GM06990 (cell line): ENCODE measurements around the gene GNG11.
"Not testable (repeated sequence)": the region's sequence is repeated elsewhere in the genome, so short reads cannot be mapped to it uniquely, and the experiment has no call there.

Source experiments
- DNase-seq: peaks from one replicate; pipeline ENCODE4 v3.0.0-alpha.2; 2011; ENCODE audit not compliant: insufficient read length; ENCODE audit errors: extremely low read depth
- H3K27me3 ChIP-seq: replicated peaks from 2 replicates; pipeline ENCODE4 v1.6.0; 2011; ENCODE audit warnings: low read length; ENCODE audit not compliant: control insufficient read depth, insufficient read depth
- H3K36me3 ChIP-seq: 2 replicates; pipeline ENCODE4 v1.5.1; 2011; ENCODE audit warnings: low read length; ENCODE audit not compliant: control insufficient read depth, insufficient read depth
- H3K4me3 ChIP-seq: replicated peaks from 2 replicates; pipeline ENCODE4 v1.5.1; 2011; ENCODE audit warnings: low read depth, mild to moderate bottlenecking, control low read depth, low read length
- TF ChIP-seq, protein P1 (sequence below): IDR thresholded peaks from 2 replicates; pipeline ENCODE4 v1.5.1; 2011; ENCODE audit warnings: low read length, control low read depth, mild to moderate bottlenecking, inconsistent platforms; ENCODE audit not compliant: insufficient read depth, poor library complexity, severe bottlenecking

GNG11 gene

DNA sequence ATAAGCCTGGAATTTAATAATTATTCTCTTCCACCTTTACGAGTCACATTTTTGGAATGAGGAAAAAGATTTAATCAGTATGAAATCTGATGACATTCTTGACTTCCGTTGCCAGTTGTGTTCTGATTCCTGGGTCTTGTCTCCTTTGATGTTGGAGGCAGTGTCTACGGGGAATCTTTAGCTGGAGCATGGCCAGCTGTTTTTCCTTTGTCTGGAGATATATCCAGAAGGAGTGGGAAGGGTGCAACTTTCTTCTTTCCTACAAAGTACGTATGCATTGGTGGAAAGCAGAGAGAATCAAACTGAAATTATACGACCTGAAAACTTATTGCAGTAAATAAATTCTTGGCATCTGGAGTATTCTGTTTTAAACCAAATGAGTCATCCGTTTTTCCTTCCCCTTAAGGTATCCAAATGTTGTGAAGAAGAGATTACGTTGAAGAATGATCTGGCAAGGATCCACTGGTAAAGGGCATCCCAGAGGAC lies 6.9 kb upstream of the GNG11 start:
- DNase-seq, result no peak
- H3K27me3 ChIP-seq, result no peaks in the 10 kb centered on the region
- H3K36me3 ChIP-seq, result no peaks in the 10 kb centered on the region
- H3K4me3 ChIP-seq, result no peak overlapping the region
- TF ChIP-seq, protein P1, sequence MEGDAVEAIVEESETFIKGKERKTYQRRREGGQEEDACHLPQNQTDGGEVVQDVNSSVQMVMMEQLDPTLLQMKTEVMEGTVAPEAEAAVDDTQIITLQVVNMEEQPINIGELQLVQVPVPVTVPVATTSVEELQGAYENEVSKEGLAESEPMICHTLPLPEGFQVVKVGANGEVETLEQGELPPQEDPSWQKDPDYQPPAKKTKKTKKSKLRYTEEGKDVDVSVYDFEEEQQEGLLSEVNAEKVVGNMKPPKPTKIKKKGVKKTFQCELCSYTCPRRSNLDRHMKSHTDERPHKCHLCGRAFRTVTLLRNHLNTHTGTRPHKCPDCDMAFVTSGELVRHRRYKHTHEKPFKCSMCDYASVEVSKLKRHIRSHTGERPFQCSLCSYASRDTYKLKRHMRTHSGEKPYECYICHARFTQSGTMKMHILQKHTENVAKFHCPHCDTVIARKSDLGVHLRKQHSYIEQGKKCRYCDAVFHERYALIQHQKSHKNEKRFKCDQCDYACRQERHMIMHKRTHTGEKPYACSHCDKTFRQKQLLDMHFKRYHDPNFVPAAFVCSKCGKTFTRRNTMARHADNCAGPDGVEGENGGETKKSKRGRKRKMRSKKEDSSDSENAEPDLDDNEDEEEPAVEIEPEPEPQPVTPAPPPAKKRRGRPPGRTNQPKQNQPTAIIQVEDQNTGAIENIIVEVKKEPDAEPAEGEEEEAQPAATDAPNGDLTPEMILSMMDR, result no peak

DNA sequence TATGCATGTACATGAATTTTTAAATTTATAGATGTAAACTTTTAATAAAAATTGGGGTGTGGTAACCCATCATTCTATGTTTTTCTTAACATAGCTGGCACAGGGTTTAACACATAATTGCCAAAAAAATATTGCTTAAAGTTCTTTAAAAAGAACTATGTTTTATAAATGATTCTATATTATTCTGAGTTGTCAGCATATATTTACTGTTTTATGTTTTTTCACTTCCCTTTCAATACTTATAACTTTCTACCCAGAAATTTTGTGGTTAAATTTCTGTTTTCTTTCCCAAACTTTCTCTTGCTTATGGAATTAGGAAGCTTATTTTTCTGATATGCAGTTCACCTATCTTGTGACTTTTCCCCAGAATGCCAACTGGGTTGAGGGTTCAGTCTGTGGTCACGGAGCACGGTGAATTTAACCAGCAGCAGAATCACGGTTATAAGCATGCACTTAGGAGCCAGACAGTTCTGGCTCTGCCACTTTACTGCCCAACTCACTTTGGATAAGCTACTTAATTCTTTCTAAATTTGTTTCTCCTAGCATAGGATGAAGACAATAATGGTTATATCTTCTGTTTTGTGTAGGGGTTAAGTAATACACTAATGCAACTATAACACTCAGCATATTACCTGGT lies 6.2 kb upstream of the GNG11 start:
- H3K27me3 ChIP-seq, H3K36me3 ChIP-seq, DNase-seq, H3K4me3 ChIP-seq: not testable (repeated sequence)

DNA sequence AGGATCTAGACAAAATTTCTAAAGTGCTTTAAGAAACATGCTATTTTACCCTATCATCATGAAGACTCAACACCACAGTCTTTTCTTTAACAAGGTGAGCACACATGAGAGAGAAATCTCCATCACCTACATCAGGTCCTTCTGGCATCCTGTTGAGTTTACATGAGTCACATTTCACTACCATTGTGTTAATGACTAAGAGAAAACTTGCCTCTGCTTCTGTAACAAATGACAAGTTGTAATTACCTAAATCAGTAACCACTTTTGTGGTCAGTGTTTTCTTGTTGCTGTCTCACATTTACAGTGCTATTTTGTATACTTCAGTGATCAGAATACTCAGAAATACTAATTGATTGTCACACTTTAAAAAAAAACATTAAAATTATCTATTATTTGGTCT lies 5.6 kb upstream of the GNG11 start:
- not testable (repeated sequence) for H3K4me3 ChIP-seq, DNase-seq, H3K27me3 ChIP-seq, H3K36me3 ChIP-seq

DNA sequence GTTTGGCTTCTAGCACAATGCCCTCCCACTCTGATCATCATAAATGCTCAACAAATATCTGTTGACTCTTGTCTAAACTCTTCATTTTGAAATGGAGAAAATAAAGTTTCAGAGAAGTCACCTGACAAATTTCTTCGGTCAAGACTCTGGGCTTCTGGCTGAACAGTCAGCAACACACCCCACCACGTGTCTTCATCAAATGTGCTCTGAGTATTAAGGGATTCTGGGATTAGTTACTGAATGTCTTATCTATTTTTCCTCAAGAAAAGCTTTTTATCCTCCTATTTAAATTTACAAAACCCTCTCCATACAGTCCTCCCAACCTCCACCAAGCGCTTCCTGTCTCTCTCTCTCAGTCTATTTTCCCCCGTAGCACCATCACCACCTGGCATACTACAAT lies 5.2 kb upstream of the GNG11 start:
- DNase-seq, H3K27me3 ChIP-seq: not testable (repeated sequence)

DNA sequence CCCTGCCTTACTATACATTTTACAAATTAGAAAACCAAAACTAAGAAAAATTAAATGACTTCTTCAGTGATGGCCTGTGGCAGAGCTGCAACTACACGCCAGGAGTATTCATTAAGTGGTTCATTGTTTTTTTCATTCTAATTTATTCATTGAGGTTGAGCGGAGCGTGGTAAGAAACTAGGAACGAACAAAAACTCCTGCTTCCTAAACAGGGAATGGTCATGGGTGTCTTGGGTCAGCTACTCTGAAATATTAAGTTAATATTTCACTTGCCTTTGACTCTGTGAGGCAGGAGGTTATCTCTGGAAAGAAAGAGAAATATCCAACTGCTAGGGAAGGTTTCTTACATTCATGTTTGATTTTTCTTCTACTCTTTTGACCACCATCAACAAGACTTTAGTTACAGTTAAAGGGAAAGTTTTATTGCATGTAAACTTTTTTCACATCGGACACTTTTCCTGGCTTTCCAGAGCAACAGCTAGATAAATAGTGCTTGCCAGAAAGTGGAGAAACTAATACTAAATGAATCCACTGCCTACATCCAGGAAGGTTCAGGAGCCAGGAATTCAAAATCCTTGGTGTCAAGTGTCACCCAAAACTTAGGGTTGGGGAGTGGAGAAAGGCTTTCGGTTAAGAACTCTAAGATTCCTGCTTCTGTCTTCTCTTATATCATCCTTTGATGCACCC lies 896 bp upstream of the GNG11 start:
- H3K4me3 ChIP-seq, result no peak overlapping the region
- no peaks in the 10 kb centered on the region for H3K36me3 ChIP-seq
- no peaks in the 10 kb centered on the region for H3K27me3 ChIP-seq
- no peak for DNase-seq
- TF ChIP-seq, protein P1, result no peak

More for the DNA sequence above, 5.2 kb upstream of the GNG11 start:
- H3K36me3 ChIP-seq, H3K4me3 ChIP-seq: not testable (repeated sequence)

DNA sequence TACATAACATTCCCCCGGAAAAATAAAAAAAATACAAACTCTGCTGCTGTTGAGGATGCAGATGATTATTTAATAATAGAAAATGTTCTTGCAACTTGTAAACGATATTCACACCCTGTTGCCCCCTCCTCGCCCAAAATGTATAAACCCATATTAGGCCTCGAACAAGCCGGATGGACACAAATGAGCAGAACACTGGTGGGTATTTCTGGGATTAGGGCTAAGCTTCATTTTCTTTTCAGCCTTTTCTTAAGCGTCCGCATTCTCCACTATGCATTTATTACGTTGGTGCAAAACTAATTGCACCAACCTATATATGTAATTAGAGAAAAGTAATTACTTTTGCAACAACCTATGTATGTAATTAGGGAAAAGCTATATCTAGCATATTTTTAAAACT lies 349 bp upstream of the GNG11 start:
- Histone ChIP-seq H3K27me3 (no peaks in the 10 kb centered on the region), H3K4me3 (no peak overlapping the region), H3K36me3 (no peaks in the 10 kb centered on the region)
- TF ChIP-seq, protein P1, result no peak
- no peak for DNase-seq

DNA sequence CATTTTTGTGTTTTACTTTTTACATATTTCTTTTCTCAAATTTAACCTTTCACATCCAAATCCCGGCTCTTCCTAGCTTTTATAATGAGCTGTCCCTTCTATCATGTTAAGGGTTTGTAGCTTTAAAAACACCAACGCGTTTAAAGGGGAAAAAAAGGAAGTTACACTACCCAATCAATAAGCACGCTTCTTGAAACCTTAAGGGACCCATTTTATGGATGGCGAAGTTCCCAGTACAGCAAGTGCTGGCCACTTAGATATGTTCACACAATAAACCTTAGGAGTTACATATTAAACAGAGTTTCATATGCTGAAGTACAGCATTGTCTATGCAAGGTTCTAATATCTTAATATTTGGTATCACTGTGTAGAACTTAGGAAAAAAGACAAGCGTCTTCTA lies 1.8 kb downstream of the GNG11 start:
- no peak overlapping the region for H3K4me3 ChIP-seq
- TF ChIP-seq, protein P1, result no peak

More for the DNA sequence above, 1.8 kb downstream of the GNG11 start:
- H3K36me3 ChIP-seq, result no peaks in the 10 kb centered on the region
- no peak for DNase-seq
- no peaks in the 10 kb centered on the region for H3K27me3 ChIP-seq
